GM12892 (cell line): Measurements from ENCODE around the gene ADGRG7.
"Not testable (repeated sequence)": the region's sequence is repeated elsewhere in the genome, so short reads cannot be mapped to it uniquely, and the experiment has no call there.

Experiments used
- DNase-seq: peaks from one replicate; pipeline ENCODE4 v3.0.0; 2011; ENCODE audit not compliant: insufficient read length
- FAIRE-seq: peaks from 2 replicates; lab custom pipeline; 2011; peaks lifted over from hg19 to GRCh38; lab: Jason Lieb, UNC
- POLR2A ChIP-seq: IDR thresholded peaks from 2 replicates; pipeline ENCODE4 v1.6.1; 2011; ENCODE audit warnings: low read depth, low read length, control low read depth
- POLR2AphosphoS5 ChIP-seq: IDR thresholded peaks from 2 replicates; pipeline ENCODE4 v1.6.1; 2011; ENCODE audit warnings: low read depth, low read length, control low read depth
- TAF1 ChIP-seq: IDR thresholded peaks from 2 replicates; pipeline ENCODE4 v1.6.1; 2011; ENCODE audit warnings: low read depth, mild to moderate bottlenecking, control low read depth, low read length, borderline replicate concordance

ADGRG7 gene

GRCh38 chr3:100580147-100580546 is 29.3 kb upstream of the ADGRG7 start:
- TF ChIP-seq TAF1: no peak
- TF ChIP-seq POLR2A: no peak
- FAIRE-seq (no peak), DNase-seq (no peak)

GRCh38 chr3:100581650-100582049 is 27.8 kb upstream of the ADGRG7 start:
- no peak for DNase-seq
- TF ChIP-seq POLR2AphosphoS5: no peak
- TF ChIP-seq POLR2A: no peak
- FAIRE-seq: no peak

GRCh38 chr3:100582157-100582556 is 27.2 kb upstream of the ADGRG7 start:
- DNase-seq, FAIRE-seq: not testable (repeated sequence)

- TF ChIP-seq TAF1: no peak
- TF ChIP-seq POLR2A: no peak
- TF ChIP-seq POLR2AphosphoS5: no peak
- FAIRE-seq (no peak), DNase-seq (no peak)
These were observed 25.2 kb upstream of the ADGRG7 start for GRCh38 chr3:100584101-100584660.

GRCh38 chr3:100586832-100587231 is 22.6 kb upstream of the ADGRG7 start:
- TF ChIP-seq TAF1: no peak
- TF ChIP-seq POLR2AphosphoS5: no peak
- TF ChIP-seq POLR2A: no peak
- FAIRE-seq (no peak), DNase-seq (no peak)

GRCh38 chr3:100588251-100588650 is 21.1 kb upstream of the ADGRG7 start:
- DNase-seq (no peak), FAIRE-seq (no peak)
- TF ChIP-seq POLR2AphosphoS5 (no peak), TAF1 (no peak), POLR2A (no peak)

- DNase-seq (peak; percentile 26), FAIRE-seq (peak; percentile 95)
- no peak for TF ChIP-seq POLR2AphosphoS5
- TF ChIP-seq TAF1: no peak
- no peak for TF ChIP-seq POLR2A
These were observed 19.1 kb upstream of the ADGRG7 start for GRCh38 chr3:100590114-100590839.

- DNase-seq (no peak), FAIRE-seq (no peak)
- TF ChIP-seq TAF1 (no peak), POLR2A (no peak), POLR2AphosphoS5 (no peak)
These were observed 18.6 kb upstream of the ADGRG7 start for GRCh38 chr3:100590840-100591147.

GRCh38 chr3:100591411-100591810 is 18.0 kb upstream of the ADGRG7 start:
- TF ChIP-seq POLR2AphosphoS5 (no peak), TAF1 (no peak)
- DNase-seq: no peak
- no peak for FAIRE-seq

GRCh38 chr3:100600181-100601042 is 9.0 kb upstream of the ADGRG7 start:
- DNase-seq (no peak), FAIRE-seq (no peak)
- TF ChIP-seq TAF1 (no peak), POLR2A (no peak), POLR2AphosphoS5 (no peak)

GRCh38 chr3:100602506-100603444 is 6.6 kb upstream of the ADGRG7 start:
- TF ChIP-seq TAF1 (no peak), POLR2AphosphoS5 (no peak), POLR2A (no peak)
- FAIRE-seq (peak; percentile 78), DNase-seq (no peak)
